Measurements from ENCODE around the gene PIK3C3.

DNA sequence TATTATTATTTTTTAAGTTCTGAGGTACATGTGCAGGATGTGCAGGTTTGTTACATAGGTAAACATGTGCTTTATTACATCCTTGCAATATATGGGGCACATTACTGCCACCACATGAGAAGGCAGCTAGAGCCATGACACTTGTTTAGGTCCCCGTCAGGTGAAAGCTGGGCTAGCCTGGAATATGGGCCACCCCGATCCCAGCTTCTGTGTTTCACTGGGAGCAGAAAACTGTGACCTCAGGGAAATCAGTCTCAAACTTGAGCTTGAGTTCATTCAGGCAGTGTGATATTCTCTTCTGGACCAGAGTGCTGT, 176.9 kb downstream of the PIK3C3 start:
- TF ChIP-seq, protein P1, sequence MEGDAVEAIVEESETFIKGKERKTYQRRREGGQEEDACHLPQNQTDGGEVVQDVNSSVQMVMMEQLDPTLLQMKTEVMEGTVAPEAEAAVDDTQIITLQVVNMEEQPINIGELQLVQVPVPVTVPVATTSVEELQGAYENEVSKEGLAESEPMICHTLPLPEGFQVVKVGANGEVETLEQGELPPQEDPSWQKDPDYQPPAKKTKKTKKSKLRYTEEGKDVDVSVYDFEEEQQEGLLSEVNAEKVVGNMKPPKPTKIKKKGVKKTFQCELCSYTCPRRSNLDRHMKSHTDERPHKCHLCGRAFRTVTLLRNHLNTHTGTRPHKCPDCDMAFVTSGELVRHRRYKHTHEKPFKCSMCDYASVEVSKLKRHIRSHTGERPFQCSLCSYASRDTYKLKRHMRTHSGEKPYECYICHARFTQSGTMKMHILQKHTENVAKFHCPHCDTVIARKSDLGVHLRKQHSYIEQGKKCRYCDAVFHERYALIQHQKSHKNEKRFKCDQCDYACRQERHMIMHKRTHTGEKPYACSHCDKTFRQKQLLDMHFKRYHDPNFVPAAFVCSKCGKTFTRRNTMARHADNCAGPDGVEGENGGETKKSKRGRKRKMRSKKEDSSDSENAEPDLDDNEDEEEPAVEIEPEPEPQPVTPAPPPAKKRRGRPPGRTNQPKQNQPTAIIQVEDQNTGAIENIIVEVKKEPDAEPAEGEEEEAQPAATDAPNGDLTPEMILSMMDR (IDR thresholded peaks at IDR 0.05): no peak
- no peak for TF ChIP-seq POLR2A (IDR thresholded peaks at IDR 0.05)

Measured in ovary (tissue), 3 donors.